WERI-Rb-1 (cell line): Measurements from ENCODE around the gene SFXN4.
"Not testable (repeated sequence)": the region's sequence is repeated elsewhere in the genome, so short reads cannot be mapped to it uniquely, and the experiment has no call there.

Source experiments
- DNase-seq: peaks from one replicate; pipeline ENCODE4 v3.0.0-alpha.2; 2020
- H3K27ac ChIP-seq: fragments of 250-450 bp; sonication (Bioruptor Pico); 2 replicates; pipeline ENCODE4 v1.5.1; 2020; ENCODE audit warnings: mild to moderate bottlenecking, moderate library complexity
- H3K27me3 ChIP-seq: fragments of 250-450 bp; sonication (Bioruptor Pico); 2 replicates; pipeline ENCODE4 v1.5.1; 2021; ENCODE audit warnings: mild to moderate bottlenecking, low read depth, moderate library complexity; ENCODE audit not compliant: insufficient read depth, severe bottlenecking
- H3K36me3 ChIP-seq: fragments of 250-450 bp; sonication (Bioruptor Pico); 2 replicates; pipeline ENCODE4 v1.5.1; 2020; ENCODE audit warnings: mild to moderate bottlenecking, moderate library complexity
- H3K4me3 ChIP-seq: 2 replicates; pipeline ENCODE4 v1.5.1; 2011; ENCODE audit warnings: low read depth, mild to moderate bottlenecking, control low read depth, low read length
- H3K9me3 ChIP-seq: fragments of 250-450 bp; sonication (Bioruptor Pico); 2 replicates; pipeline ENCODE4 v1.5.1; 2021; ENCODE audit warnings: mild to moderate bottlenecking, moderate library complexity; ENCODE audit not compliant: severe bottlenecking
- TF ChIP-seq, protein P1 (sequence below): IDR thresholded peaks from 2 replicates; pipeline ENCODE4 v1.5.1; 2011; ENCODE audit warnings: low read depth, mild to moderate bottlenecking, control low read depth, inconsistent platforms, low read length

Gene SFXN4

DNA sequence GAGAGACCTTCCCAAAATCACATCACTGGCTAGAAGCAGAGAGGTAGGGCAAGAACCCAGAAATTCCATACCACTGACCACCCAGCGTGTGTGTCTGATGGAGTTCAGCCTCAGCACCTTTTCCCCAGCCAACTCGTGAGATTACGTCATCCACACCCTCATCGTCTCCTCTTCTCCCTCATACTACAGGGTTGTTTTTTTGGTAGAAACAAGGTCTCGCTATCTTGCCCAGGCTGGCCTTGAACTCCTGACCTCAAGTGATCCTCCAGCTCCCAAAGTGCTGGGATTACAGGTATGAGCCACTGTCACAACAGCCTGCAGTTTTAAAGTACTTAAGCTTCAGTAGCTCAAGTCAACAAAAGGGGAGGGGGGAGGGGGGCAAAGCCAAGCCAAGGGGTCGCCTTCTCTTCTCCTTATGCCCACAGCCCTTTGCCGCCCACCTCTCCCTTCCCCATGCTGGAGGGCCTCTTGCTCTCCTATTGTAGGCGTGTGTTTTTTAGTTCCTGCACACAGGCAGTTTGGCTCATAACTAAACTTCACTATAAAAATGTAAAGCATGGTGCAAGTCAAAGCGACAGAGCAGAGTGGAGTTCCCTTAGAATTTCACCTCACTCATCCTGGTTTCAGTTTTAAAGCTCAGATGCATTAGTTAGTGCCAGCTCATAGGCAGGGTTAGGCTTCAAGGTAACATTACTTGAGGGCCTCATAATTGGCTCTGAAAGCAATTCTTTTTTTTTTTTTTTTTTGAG, 18.3 kb upstream of the SFXN4 start:
- DNase-seq, result no peak
- Histone ChIP-seq H3K27me3 (no peaks in the 10 kb centered on the region), H3K27ac (no peak overlapping the region), H3K4me3 (no peak overlapping the region), H3K9me3 (peaks cover 2% of the 10 kb centered on the region), H3K36me3 (no peaks in the 10 kb centered on the region)
- TF ChIP-seq, protein P1, sequence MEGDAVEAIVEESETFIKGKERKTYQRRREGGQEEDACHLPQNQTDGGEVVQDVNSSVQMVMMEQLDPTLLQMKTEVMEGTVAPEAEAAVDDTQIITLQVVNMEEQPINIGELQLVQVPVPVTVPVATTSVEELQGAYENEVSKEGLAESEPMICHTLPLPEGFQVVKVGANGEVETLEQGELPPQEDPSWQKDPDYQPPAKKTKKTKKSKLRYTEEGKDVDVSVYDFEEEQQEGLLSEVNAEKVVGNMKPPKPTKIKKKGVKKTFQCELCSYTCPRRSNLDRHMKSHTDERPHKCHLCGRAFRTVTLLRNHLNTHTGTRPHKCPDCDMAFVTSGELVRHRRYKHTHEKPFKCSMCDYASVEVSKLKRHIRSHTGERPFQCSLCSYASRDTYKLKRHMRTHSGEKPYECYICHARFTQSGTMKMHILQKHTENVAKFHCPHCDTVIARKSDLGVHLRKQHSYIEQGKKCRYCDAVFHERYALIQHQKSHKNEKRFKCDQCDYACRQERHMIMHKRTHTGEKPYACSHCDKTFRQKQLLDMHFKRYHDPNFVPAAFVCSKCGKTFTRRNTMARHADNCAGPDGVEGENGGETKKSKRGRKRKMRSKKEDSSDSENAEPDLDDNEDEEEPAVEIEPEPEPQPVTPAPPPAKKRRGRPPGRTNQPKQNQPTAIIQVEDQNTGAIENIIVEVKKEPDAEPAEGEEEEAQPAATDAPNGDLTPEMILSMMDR, result no peak

DNA sequence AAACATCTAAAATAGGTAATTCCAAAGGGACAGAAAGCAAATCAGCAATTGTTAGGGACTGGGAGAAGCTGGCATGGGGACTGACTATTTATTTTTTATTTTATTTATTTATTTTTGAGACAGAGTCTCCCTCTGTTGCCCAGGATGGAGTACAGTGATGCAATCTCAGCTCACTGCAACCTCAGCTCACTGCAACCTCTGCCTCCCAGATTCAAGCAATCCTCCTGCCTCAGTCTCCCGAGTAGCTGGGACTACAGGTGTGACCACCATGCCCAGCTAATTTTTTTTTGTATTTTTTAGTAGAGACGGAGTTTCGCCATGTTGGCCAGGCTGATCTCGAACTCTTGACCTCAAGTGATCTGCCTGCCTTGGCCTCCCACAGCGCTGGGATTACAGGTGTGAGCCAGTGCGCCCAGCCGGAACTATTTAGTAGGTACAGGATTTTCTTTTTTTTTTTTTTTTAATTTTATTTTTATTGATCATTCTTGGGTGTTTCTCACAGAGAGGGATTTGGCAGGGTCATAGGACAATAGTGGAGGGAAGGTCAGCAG, 15.4 kb upstream of the SFXN4 start:
- H3K9me3 ChIP-seq, DNase-seq, H3K27me3 ChIP-seq, H3K4me3 ChIP-seq: not testable (repeated sequence)
- Histone ChIP-seq H3K27ac (peak overlapping the region; percentile 48), H3K36me3 (peaks cover 14% of the 10 kb centered on the region)

DNA sequence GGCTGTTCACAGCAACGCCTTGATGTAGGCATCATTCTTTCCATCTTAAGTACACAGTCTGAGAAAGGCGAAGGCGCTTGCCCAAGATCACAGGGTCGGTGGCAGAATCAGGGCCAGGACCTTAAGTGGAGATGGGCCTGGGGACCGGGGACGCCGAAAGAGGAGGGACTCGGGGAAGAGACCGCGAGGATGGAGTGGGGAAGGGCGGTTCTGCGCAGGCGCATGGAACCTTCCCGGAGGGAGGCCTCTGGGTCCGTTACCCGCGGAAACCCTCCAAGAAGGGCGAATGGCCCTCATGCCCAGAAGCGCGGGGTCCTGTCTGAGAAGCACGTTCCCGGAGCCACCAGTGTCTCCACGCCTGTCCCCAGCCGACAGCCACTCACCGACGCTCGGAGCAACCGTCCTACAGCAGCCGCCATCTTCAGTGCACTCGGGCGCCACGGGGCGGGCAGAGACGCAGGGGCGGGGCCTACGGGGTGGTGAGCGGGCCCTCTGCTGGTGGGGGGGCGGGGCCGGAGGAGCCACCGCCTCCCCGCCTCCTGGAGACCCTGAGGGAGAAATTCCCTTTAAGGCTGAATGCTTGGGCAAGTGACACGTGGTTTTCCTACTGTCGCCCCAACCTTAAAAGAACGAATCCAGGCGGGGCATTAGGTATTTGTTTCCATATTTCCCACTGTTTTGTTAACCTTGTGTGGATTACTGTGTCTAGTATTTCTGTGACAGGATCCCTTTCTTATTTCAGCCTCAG, 13.0 kb upstream of the SFXN4 start, which contains the start of gene PRDX3:
PRDX3 (minus strand) TSS at position 441 of the 748 bp plus-strand sequence; CDS start at position 419, 22 bp downstream.
- TF ChIP-seq, protein P1, result 0 out of 2 replicates have a peak, but pooled peaks have one; percentile 3
- peak within 1 kb of the TSS; percentile 96 for H3K27ac ChIP-seq
- peak; percentile 95 for DNase-seq
- H3K4me3 ChIP-seq, result peak within 1 kb of the TSS; percentile 96
- H3K36me3 ChIP-seq, result peaks cover 36% of the 10 kb centered on the region
- H3K27me3 ChIP-seq, result no peaks in the 10 kb centered on the region
- H3K9me3 ChIP-seq, result peaks cover 2% of the 10 kb centered on the region

GRCh38 chr10:119177708-119178371, 12.3 kb upstream of the SFXN4 start:
- DNase-seq, result no peak
- Histone ChIP-seq H3K4me3 (peak overlapping the region; percentile 96), H3K27ac (peak overlapping the region; percentile 96), H3K36me3 (peaks cover 43% of the 10 kb centered on the region), H3K27me3 (no peaks in the 10 kb centered on the region), H3K9me3 (peaks cover 2% of the 10 kb centered on the region)
- TF ChIP-seq, protein P1, result no peak

- no peak overlapping the region for H3K27ac ChIP-seq
- no peak overlapping the region for H3K4me3 ChIP-seq
- DNase-seq, result no peak
- TF ChIP-seq, protein P1, result no peak
- H3K27me3 ChIP-seq, result no peaks in the 10 kb centered on the region
- peaks cover 60% of the 10 kb centered on the region for H3K36me3 ChIP-seq
- no peaks in the 10 kb centered on the region for H3K9me3 ChIP-seq
These were observed 10.7 kb upstream of the SFXN4 start for GRCh38 chr10:119176166-119176565.
